GM21367 (cell line): ENCODE data around the gene ZNG1B.
"Not testable (repeated sequence)": the region's sequence is repeated elsewhere in the genome, so short reads cannot be mapped to it uniquely, and the experiment has no call there.

Experiments used
- ATAC-seq: cut with Tn5 transposase; IDR thresholded peaks from one replicate; pipeline ENCODE4 v1.9.1; 2021; ENCODE audit not compliant: unreplicated experiment

ZNG1B gene

GRCh38 chr2:113437508-113438465 lies at the start of gene ZNG1B:
Gene ZNG1B (plus strand): TSS chr2:113437691. CDS start chr2:113437869, 178 bp downstream.
- ATAC-seq = not testable (repeated sequence)

DNA sequence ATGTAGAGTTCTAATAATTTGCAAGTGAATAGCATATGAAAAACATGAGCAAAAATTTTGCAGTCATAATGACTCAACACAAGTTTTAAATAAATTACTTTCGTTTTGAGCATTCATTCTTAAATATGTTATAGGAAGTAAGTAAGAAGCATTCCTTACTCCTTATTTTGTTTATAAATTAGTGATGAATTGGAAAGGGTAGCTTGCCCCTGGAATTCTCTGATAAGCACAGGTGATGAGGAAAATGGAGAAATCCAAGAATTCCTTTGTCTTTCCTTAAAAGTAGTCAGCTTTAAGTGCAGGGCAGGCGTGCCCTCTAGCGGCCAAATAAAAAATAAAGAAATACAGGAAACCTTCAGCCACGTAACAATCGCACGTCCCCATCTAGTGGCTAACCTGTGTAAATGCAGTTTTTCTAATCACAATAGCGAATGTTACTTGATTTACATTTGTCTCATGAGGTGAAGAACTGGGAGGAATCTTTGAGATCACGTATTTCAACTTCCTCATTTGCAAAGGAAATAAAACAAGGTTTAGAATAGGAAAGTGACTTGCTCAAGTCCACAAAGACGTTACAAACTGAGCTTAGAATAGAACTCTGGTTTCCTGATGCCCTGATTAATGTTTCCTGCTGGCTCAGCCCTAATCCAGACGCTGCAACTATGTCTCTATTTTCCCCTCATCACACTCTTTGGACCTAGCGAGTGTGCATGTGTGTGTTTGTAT lies 47.2 kb upstream of the ZNG1B start:
- peak; percentile 82 for ATAC-seq

- ATAC-seq = no peak
Measured at GRCh38 chr2:113391073-113391472, 46.4 kb upstream of the ZNG1B start.

DNA sequence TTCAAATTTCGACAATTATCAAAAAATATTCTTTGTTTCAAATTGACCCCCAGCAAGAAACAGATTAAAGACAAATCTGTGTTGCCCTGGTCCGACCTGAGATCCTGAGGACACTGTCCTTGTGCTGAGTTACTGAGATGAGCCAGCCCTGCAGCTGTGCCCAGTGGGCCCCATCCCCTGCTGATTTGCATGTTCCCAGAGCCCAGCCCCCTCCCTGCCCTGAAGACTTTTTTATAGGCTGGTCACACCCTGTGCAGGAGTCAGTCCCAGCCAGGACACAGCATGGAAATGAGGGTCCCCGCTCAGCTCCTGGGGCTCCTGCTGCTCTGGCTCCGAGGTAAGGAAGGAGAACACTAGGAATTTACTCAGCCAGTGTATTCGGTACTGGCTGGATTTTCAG lies 31.4 kb upstream of the ZNG1B start:
- no peak for ATAC-seq

- ATAC-seq = no peak
Measured at GRCh38 chr2:113407446-113408099, 29.9 kb upstream of the ZNG1B start.

DNA sequence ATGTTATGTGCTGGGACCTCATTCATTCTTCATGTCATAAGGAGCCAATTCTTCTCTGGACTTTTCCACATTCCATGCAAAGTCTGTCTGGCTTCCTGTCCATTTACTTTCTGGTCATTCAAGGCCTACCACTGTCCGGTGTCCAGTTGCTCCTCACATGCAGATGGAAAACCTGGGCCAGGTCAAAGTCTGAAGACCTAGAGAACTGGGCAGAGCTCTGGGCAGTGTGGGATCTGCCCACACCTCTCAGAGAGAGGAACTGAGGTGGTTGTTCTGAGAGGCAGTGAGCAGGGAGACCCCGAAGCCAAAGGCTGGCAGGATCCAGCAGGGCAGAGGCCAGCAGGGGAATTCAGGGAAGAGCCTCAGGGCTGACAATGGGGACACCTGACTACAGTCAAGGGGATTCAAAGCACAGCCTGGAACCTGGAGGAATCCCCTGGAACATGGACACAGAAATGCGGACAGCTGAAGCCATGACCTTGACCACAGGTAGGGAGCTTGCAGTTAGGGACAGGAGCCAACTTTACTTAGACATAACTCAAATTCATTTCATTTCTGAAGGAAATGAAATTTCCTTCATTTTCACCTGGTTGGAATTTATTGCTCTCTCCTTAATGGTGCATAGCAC lies 25.7 kb upstream of the ZNG1B start:
- ATAC-seq = not testable (repeated sequence)

- not testable (repeated sequence) for ATAC-seq
Measured at GRCh38 chr2:113412774-113413173, 24.7 kb upstream of the ZNG1B start.

DNA sequence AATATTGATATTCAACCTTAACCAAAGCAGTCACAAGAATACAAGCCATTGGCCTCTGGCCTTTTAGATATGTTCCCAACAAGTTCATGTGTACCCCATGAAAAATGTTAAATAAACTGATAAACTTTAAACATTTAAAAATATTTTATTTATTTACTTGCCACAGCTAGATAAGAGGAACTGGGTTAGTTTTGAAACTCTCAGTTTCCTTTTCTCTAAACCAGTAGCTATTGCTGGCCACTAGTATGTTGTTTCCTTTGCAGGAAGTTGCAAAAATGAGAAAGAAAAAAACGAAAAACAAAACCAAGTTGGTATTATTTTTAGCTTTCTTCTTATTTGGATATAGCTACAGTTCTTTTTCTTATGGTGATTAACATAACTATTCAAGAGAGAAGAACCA lies 5.7 kb upstream of the ZNG1B start:
- ATAC-seq = not testable (repeated sequence)

- not testable (repeated sequence) for ATAC-seq
Measured at GRCh38 chr2:113433468-113433867, 4.0 kb upstream of the ZNG1B start.

DNA sequence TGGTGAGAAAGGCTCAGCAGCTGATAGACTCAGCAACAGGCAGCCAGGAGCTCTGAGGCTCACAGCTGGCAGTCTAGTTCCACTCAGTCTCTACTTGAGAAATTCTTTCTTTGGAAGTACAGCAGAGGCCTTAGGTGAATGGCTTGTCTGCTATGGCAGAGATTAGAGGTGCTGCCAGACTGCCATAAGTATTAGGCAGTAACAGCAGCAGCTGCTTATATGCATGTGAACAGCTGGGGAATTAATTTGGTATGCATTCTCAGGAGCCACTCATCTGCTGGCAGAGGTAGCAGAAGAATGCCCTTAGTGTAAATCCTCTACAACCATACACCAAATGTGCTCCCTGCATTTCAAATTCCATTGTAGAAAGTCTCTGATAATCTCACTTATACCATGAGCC lies 28.3 kb downstream of the ZNG1B start:
- not testable (repeated sequence) for ATAC-seq

GRCh38 chr2:113476688-113477368 lies 39.3 kb downstream of the ZNG1B start:
- ATAC-seq = not testable (repeated sequence)

DNA sequence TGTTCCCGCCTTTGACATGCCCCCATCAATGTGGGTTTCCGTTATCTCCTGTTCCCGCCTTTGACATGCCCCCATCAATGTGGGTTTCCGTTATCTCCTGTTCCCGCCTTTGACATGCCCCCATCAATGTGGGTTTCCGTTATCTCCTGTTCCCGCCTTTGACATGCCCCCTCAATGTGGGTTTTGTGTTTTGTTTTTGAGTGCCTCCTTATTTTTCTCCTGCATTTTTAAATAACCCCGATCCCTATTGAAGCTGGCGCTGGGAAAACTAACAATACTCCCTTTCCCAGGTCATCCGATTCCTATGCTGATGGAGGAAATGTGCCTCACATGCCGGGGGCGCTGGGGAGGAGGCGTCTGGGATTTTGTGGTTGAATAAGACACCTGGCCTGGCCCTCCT lies 59.0 kb downstream of the ZNG1B start:
- ATAC-seq = not testable (repeated sequence)

DNA sequence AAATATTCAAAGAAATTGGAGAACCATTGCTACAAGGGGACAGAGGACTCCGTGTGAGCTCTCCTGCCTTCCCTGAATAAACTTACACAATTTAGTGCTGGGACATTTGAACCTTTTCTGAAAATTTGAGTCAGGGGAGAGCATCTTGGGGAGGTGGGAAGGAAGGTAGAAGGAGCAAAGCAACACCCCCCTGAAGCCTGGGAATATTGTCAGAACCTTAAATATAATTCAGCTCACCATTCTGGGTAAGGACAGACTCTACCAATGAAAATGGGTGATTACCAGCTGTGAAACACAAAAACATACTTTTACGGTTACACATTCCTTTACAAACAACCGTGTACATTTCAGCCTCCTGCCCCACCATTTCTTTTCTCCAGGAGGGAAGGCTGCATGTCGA lies 60.9 kb downstream of the ZNG1B start, which contains the start of gene FOXD4L1:
FOXD4L1 (plus strand) TSS at position 301 of the 400 bp plus-strand sequence. CDS start 592 bp downstream, outside the sequence.
- ATAC-seq = not testable (repeated sequence)

GRCh38 chr2:113499019-113499885 lies 61.8 kb downstream of the ZNG1B start:
- not testable (repeated sequence) for ATAC-seq

- not testable (repeated sequence) for ATAC-seq
Measured at GRCh38 chr2:113499886-113500722, 62.6 kb downstream of the ZNG1B start.

- not testable (repeated sequence) for ATAC-seq
Measured at GRCh38 chr2:113500723-113501038, 63.2 kb downstream of the ZNG1B start.

GRCh38 chr2:113502216-113503093 lies 65.0 kb downstream of the ZNG1B start:
- not testable (repeated sequence) for ATAC-seq
